Activated naive CD4-positive, alpha-beta T cell (primary cell): ENCODE data around the gene STAT4.
"Not testable (repeated sequence)": the region's sequence is repeated elsewhere in the genome, so short reads cannot be mapped to it uniquely, and the experiment has no call there.

ENCODE experiments used
- DNase-seq, 4 experiments: peaks; one replicate each; lab custom pipeline; 2025; lab: John Stamatoyannopoulos, UW

STAT4 gene

DNA sequence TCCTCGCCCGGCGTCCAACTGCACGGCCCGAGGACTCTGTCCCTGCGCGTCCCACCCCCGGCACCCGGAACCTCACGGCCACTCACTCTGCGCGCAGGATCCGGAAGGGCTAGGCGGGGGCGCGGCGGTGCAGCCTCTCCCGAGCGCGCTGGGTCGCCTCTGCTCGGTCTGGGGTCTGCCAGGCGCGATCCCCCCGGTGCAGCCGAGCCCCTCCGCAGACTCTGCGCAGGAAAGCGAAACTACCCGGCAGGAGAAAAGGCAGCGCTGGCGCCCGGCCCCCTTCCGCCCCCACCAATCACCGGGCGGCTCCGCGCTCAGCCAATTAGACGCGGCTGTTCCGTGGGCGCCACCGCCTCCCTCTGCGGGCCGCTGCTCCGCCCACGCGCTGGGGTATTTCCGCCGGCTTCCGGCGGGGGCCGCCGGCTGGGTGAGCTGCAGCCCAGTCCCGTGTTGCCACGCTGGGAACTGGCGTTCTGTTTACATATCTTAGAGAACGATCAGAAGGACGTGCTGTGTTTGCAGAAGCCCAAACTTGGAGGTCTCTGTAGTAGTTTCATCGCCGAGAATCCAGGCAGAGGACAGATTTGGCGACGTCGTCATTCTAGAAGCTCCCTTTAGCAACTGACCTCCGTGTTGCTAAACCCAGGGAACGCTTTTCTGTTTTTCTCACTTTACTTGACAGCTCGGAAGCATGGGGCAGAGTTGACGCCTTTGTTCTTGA is 136.7 kb downstream of the STAT4 start, which contains the start of gene STAT1:
STAT1 (minus strand) TSS at position 240 of the 721 bp plus-strand sequence. CDS start 4,168 bp downstream, outside the sequence.
- DNase-seq, result peak; percentile 91 to 97 (median 94)

GRCh38 chr2:191013682-191013931 is 137.2 kb downstream of the STAT4 start:
- no peak for DNase-seq

- no peak for DNase-seq
These were observed 137.7 kb downstream of the STAT4 start for GRCh38 chr2:191012845-191013681.

DNA sequence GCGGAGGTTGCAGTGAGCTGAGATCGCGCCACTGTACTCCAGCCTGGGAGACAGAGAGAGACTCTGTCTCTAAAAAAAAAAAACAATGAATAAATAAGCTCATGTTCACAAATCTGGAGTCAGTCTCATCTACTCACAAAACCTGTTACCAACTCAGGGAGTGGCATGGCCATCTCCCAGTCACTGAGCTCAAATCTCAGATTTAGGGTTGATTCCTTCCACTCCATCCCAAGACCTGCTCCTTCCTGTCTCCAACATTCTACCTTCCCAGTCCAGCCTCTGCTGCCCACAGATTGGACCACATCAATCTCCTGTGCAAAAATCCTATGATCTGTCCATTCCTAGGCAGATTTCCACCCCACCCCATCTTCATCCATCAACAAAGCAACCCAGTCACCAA is 138.4 kb downstream of the STAT4 start:
- no peak for DNase-seq

DNA sequence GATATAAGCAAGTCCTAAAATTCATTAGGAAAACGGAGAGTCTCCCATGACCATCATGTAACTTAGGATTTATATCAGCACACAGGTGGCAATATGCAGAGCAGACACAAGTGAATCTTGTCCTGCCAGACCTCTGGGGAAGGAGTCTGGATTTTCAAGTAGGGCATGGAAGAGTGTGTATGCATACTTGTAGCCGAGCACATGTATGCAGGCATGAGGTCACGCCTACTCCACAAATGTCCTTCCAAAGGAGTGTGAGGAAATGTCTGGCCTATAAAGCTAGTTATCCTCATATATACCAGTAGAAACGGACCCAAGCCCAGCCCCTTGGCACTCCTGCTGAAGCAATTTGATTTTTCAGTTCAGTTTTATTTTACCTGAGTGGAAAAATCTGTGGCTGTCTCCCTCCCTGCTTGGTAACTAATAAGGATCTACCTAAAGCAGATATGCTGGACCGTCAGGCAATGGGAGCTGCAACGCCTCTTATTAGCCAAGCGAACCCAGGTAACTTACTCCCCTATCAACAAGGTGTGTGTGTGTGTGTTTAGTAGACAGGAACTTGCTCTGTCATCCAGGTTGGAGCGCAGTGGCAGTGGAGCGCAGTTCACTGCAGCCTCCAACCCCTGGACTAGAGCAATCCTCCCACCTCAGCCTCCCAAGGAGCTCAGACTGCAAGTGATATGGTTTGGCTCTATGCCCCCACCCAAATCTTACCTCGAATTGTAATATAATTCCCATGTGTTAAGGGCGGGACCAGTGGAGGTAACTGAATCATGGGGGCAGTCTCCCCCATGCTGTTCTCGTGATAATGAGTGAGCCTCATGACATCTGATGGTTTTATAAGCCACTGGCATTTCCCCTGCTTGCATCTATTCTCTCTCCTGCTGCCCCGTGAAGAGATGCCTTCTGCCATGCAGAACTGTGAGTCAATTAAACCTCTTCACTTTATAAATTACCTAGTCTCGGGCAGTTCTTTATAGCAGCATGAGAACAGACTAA is 139.6 kb downstream of the STAT4 start:
- no peak for DNase-seq

DNA sequence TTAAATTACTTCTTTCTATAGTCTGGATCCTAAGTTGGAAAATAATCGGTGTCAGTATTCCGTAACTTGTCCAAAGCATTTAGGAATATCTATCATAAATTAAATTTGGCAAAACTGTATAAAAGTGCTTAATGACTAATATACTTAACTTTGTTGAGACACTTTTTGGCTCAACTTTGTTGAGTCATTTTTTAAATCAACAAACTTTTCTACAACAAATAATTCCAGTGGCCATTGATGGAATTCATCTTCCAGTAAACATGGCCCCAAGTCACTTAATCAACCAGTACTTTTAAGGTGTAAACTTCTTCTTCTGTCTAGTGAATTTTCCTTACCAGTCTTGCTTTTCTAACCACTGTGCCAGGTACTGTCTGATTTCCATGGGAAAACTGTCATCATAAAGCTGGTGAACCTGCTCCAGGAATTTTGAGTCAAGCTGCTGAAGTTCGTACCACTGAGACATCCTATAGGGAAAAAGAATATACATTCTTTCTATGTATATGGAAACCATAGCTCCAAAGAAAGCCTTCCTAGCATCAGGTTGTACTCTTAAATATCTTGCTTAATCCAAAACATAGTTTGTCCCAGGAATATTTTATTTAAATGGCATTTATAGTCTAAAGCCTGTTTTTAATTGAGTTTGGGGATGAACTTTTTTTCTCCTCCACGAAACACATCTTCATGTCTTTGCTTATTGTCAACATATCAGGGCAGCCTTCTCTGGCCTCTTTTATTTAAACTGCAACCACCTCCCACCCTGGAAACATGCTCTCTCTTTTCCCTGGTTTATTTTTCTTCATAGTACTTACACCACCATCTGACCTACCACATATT is 141.0 kb downstream of the STAT4 start:
- DNase-seq, result no peak

DNA sequence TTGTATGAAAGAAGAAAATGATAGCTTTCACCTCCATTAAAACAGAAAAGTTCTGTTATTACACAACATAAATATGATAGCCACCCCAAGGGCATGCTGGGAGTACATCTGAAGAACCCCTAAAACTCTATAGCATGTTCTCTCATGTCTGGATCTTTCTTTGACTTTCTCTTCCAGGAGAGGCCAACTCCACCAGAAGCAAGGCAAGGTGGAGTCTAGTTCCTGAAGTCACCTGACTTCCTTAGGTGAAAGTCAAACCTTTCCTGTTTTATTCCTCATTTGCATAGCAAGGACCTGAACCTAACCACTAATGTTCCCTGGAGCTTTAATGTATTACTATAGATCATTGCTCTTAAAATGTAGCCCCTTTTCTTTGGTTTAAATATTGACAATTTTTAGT is 142.5 kb downstream of the STAT4 start:
- DNase-seq, result no peak

GRCh38 chr2:191006997-191007783 is 143.6 kb downstream of the STAT4 start:
- no peak for DNase-seq

GRCh38 chr2:191006297-191006696 is 144.5 kb downstream of the STAT4 start:
- no peak for DNase-seq

DNA sequence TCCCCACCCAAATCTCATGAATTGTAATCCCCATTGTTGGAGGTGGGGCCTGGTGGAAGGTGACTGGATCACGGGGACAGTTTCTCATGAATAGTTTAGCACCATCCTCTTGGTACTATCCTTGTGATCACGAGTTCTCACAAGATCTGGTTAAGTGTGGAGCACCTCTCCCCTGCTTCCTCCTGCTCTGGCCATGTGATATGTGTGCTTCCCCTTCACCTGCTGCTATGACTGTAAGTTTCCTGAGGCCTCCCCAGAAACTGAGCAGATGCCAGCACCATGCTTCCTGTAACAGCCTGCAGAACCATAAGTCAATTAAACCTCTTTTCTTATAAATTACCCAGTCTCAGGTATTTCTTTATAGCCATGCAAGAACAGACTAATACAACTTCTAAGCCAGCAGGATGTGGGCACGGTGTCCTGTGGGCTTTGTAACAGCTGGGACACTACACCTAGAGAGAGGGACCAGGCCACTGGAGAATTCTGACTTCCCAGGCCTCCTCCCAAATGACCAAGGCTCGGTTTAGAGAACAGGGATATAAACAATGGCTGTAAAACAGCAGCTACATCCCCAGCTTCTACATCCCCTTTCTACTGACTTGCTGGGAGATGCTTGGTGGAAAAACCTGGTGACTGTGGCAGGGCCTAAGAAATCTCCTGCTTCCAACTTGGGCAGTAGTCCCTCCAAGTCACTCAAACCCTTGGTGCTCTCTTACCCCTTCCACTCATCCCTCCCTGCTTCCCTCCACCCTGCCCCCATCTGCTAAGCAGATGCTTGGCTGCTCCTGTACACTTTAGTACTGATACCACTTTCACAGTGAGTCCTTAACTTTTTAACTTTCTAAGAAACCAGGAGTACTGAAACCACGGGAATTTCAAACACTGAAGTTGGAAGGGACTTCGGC is 147.1 kb downstream of the STAT4 start:
- DNase-seq, result no peak

- no peak for DNase-seq
These were observed 149.2 kb downstream of the STAT4 start for GRCh38 chr2:191001624-191002023.

GRCh38 chr2:191001032-191001431 is 149.8 kb downstream of the STAT4 start:
- no peak for DNase-seq

DNA sequence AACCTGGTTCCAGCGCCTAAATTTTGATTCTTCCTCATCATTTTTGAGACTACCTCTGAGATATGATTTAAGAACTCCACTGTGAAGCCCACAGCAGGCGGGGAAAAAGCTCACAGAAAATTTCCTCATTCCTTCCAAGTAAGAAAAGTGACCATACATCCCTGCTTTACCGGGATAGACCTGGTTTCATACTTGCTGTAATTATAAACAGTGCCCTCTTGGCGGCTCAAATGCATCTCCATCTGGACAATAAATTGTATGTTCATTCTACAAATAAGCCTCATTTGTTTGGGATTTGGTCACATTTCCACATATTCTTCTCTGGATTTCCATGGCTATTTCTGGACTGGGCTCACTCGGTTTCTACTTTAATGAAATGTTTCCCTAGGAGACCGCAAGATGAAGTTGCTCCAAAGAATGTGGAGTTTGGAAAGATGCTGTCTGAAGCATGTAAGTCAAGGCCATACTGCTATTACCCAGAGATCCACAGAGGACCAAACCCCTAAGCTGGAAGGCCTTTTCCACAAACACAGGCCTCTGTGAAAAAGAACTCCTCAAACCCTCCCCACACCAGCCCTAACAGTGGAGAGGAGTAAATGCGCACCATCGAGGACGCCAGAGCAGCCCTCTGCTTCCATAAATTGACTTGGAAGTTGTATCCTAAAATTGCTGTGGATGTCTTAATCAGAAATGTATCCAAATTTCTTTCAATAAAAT is 150.7 kb downstream of the STAT4 start:
- DNase-seq, result no peak

DNA sequence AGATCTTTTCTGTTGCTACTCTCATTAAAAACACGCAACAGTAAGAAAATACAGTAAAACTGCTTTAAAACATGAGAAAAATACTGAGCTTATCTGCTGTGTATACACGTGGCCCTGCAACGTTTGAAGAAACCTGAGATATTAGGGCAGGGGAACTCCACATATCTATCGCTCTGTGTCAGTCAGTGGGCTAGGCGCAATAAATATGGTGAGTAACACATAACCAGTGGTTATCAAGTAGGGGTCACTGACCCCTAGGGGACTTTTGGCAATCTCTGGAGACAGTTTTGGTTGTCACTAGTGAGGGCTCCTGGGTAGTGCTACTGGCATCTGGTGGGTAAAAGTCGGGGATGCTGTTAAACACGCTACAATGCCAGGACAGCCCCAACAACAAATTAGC is 151.7 kb downstream of the STAT4 start:
- no peak for DNase-seq

DNA sequence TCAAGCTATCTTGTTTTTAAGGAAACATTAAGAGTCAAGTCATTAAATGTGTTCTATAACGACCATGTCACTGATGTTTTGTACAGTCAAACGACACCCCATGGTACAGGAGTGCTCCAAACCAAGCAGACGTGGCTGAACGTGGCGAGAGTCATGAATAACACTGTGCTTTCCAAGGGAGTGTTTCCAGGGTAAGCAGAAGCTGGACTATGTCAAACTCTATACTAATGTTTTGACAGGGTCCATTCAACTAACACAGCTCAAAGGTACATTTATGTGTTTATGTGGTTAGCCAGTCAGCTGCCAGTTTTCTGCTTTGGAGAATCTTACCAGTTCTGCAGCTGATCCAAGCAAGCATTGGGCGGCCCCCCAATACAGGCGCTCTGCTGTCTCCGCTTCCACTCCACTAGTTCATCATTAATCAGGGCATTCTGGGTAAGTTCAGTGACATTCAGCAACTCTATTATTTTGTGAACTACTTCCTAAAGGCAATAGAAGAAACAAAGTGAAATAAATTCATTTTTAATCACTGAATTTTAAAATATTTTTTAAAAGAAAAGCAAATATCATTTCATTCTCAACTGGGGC is 153.2 kb downstream of the STAT4 start:
- DNase-seq, result no peak

GRCh38 chr2:190996947-190997346 is 153.8 kb downstream of the STAT4 start:
- no peak for DNase-seq

DNA sequence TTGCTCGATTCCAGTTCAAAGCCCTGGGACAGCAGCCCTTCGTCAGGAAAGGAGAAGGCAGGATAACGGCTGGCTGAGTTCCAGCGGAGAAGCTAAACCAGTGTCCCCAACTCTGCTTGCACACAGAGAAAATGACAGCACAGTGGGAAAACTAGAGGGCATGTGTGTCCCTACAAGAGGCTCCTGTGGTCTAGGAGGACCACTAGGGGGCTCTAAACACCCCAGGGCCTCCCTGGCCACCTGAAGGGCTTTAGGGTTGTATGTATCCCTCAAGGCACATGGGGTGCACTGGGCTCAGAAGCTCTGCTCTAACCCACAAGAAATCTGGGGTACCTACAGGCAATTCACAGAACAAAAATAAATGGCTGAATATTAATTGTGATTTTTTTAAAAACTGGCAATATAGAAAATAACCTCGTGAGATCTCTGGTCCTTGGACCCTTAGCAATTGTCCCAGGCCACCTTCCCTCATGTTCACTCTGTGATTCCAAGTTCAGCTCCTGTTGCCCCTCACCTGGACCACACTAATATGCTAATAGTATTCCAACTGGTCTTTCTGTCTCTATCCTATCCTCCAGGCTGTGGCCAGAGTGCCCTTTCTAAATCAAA is 154.4 kb downstream of the STAT4 start:
- no peak for DNase-seq

- not testable (repeated sequence) for DNase-seq
These were observed 155.5 kb downstream of the STAT4 start for GRCh38 chr2:190995315-190995714.
